Duodenal mucosa (tissue), 2 donors: Measurements from ENCODE around the gene LFNG.

ENCODE experiments used
- H3K27ac ChIP-seq: one replicate; pipeline ENCODE4 v1.7.0; 2013; ENCODE audit warnings: low read depth, low read length
- H3K27me3 ChIP-seq, 2 donors: one replicate each; pipeline ENCODE4 v1.7.0; 2013; ENCODE audit warnings: low read length in 2 of 2, control low read depth in 1 of 2; ENCODE audit not compliant: insufficient read depth in 2 of 2, control insufficient read depth in 1 of 2
- H3K36me3 ChIP-seq, 2 donors: one replicate each; pipeline ENCODE4 v1.7.0; 2013; ENCODE audit warnings: low read length in 2 of 2, control low read depth in 1 of 2; ENCODE audit not compliant: insufficient read depth in 2 of 2, control insufficient read depth in 1 of 2
- H3K4me1 ChIP-seq, 2 donors: one replicate each; pipeline ENCODE4 v1.7.0; 2013; ENCODE audit warnings: low read length in 2 of 2, control low read depth in 1 of 2; ENCODE audit not compliant: insufficient read depth in 2 of 2, control insufficient read depth in 1 of 2
- H3K4me3 ChIP-seq, 2 donors: one replicate each; pipeline ENCODE4 v1.7.0; 2013; ENCODE audit warnings: low read length in 2 of 2, low read depth in 1 of 2
- H3K9ac ChIP-seq, 2 donors: one replicate each; pipeline ENCODE4 v1.7.0; 2013; ENCODE audit warnings: low read length in 2 of 2, low read depth in 1 of 2
- H3K9me3 ChIP-seq, 2 donors: one replicate each; pipeline ENCODE4 v1.7.0; 2013; ENCODE audit warnings: low read length in 2 of 2, control low read depth in 1 of 2; ENCODE audit not compliant: control insufficient read depth in 1 of 2

Gene LFNG

DNA sequence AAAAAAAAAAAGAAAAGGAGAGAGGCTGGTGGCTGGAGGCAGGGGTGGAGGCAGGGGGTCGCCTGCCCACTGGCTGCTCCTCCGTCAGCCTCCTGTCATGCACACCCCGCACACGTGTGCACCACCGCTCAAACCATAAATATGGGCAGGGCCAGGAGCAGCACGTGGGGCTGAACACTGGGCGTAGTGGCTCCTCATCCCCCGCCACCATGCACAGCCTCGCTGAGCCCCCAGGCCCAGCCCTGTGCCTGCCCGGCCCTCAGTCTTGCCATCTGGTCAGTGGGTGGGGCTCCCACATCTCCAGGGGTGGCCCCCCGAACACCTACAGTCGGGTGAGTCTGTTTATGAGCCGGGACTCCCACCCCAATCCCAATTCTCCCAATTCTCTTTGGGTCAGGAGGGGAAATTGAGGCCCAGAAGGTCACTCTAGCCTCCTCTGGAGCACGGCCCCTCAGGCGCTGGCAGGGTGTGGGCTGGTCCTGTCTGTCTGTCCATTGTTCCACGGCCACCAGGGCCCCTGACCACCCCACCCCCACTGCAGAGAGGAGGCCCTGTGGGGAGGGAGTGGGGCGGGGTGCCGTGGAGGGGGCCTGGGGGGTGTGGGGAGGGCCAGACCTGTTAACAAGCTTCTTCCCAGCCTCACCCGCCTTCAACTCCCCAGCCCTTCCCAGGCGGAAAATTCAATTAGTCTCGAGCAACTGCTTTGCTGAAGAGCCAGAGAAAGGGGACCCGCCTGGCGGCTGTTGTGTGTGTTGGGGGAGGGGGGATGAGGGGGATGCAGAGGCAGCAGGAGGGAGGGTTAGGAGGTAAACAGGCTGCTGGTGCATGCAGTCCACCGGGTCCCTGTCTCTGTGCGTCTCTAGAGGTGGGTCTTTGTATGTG, 23.9 kb upstream of the LFNG start:
- no peak overlapping the region for H3K27ac ChIP-seq
- H3K27me3 ChIP-seq: peaks cover 0 to 3% of the 10 kb centered on the region in 2 donors
- H3K9ac ChIP-seq: no peak overlapping the region
- H3K9me3 ChIP-seq: no peaks in the 10 kb centered on the region
- H3K36me3 ChIP-seq: no peaks in the 10 kb centered on the region
- H3K4me3 ChIP-seq: no peak overlapping the region
- no peaks in the 10 kb centered on the region for H3K4me1 ChIP-seq

GRCh38 chr7:2496375-2496774, 23.2 kb upstream of the LFNG start:
- no peak overlapping the region for H3K9ac ChIP-seq
- no peaks in the 10 kb centered on the region for H3K36me3 ChIP-seq
- H3K27me3 ChIP-seq: peaks cover 0 to 3% of the 10 kb centered on the region in 2 donors
- no peaks in the 10 kb centered on the region for H3K9me3 ChIP-seq
- H3K4me1 ChIP-seq: no peaks in the 10 kb centered on the region
- no peak overlapping the region for H3K4me3 ChIP-seq
- H3K27ac ChIP-seq: no peak overlapping the region

GRCh38 chr7:2497065-2497464, 22.5 kb upstream of the LFNG start:
- H3K27ac ChIP-seq: no peak overlapping the region
- H3K36me3 ChIP-seq: no peaks in the 10 kb centered on the region
- H3K4me1 ChIP-seq: no peaks in the 10 kb centered on the region
- H3K4me3 ChIP-seq: no peak overlapping the region
- peaks cover 0 to 3% of the 10 kb centered on the region in 2 donors for H3K27me3 ChIP-seq
- no peak overlapping the region for H3K9ac ChIP-seq
- no peaks in the 10 kb centered on the region for H3K9me3 ChIP-seq

DNA sequence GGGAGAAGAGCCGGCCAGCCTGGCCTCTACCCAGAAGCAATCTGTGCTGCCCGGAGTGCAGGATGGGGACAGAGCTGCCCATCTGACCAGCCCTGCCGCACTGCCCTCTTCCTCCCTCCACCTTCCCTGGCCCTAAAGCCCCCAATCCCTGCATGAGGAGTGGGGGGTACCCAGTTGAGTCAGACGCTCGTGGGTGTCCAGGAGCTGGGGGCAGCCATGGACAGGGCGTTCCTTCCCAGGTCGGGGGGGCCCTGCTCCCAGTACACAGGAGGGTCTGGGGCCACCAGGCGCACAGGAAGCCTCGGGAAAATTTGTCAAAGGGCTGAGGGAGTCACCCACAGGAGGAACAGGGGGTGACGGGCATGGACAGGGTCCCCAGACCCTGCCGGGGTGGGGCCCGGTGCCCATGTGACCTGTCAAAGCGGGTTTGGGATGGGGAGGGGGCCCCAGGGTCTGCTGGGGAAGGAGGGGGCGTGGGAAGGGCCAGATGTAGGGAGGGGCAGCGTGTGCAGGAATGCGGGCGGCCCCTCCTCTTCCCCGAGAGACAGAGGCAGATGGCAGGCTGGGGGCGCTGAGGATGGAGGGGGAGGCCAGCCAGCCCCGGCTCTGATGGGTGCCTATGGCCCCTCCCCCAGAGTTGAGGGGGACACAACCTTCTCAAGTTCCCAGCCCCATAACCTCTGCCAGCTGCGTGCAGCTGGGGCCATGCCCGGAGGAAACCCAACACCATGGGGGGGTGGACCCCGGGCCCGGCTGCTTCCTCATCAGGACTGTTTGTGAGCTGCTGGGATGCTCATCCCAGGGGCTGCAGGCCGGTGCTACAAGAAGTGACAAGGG, 21.9 kb upstream of the LFNG start:
- Histone ChIP-seq H3K9me3 (no peaks in the 10 kb centered on the region), H3K9ac (no peak overlapping the region), H3K4me1 (no peaks in the 10 kb centered on the region), H3K27ac (no peak overlapping the region), H3K4me3 (no peak overlapping the region), H3K27me3 (peaks cover 0 to 3% of the 10 kb centered on the region in 2 donors), H3K36me3 (no peaks in the 10 kb centered on the region)

DNA sequence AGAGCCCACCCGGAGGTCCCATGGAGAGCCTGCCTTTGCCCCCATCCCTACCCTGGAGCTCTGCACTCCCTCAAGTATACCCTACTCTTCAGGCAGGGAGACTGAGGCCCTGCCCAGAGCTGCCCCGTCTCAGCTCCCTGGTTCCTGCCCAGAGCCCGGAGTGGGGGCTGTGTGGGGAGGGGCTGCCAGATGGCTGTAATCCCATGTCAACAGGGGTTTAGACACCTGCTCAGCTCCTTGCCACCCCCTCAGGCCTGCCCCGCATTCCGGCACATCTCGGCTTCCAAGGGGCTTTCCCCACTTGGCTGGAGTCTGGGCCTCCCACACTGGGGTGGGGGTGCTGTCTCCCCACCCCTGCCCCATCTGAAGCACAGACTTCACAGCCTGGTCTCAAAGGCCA, 20.9 kb upstream of the LFNG start:
- H3K4me1 ChIP-seq: no peaks in the 10 kb centered on the region
- no peak overlapping the region for H3K9ac ChIP-seq
- H3K27ac ChIP-seq: no peak overlapping the region
- H3K4me3 ChIP-seq: no peak overlapping the region
- no peaks in the 10 kb centered on the region for H3K36me3 ChIP-seq
- H3K9me3 ChIP-seq: no peaks in the 10 kb centered on the region
- H3K27me3 ChIP-seq: peaks cover 0 to 3% of the 10 kb centered on the region in 2 donors

DNA sequence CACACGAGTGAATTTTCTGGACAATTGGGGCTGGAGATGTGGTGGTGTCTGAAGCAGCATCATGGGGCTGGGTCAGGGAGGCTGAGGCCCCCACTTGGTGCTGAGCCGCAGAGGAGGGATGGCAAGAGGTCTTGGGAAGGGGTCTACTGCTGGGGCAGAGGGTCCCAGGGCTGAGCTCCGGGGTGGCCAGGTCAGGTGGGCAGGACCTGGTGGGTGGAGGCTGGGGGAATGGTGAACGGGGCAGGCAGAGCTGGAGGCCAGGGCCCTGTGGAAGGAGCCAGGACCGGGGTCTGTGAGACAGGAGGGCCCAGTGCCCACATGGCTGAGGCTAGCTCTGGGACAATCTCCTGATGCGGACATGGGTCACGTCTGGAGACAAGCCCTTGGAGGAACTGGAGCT, 20.4 kb upstream of the LFNG start:
- Histone ChIP-seq H3K4me3 (no peak overlapping the region), H3K4me1 (no peaks in the 10 kb centered on the region), H3K27me3 (peaks cover 0 to 3% of the 10 kb centered on the region in 2 donors)

GRCh38 chr7:2499719-2500430, 19.7 kb upstream of the LFNG start:
- no peaks in the 10 kb centered on the region for H3K36me3 ChIP-seq
- H3K9ac ChIP-seq: no peak overlapping the region
- H3K27ac ChIP-seq: no peak overlapping the region
- H3K27me3 ChIP-seq: peaks cover 0 to 3% of the 10 kb centered on the region in 2 donors
- no peaks in the 10 kb centered on the region for H3K9me3 ChIP-seq
- H3K4me1 ChIP-seq: no peaks in the 10 kb centered on the region
- no peak overlapping the region for H3K4me3 ChIP-seq

More for the DNA sequence above, 20.4 kb upstream of the LFNG start:
- no peaks in the 10 kb centered on the region for H3K9me3 ChIP-seq
- no peak overlapping the region for H3K9ac ChIP-seq
- no peaks in the 10 kb centered on the region for H3K36me3 ChIP-seq
- no peak overlapping the region for H3K27ac ChIP-seq

DNA sequence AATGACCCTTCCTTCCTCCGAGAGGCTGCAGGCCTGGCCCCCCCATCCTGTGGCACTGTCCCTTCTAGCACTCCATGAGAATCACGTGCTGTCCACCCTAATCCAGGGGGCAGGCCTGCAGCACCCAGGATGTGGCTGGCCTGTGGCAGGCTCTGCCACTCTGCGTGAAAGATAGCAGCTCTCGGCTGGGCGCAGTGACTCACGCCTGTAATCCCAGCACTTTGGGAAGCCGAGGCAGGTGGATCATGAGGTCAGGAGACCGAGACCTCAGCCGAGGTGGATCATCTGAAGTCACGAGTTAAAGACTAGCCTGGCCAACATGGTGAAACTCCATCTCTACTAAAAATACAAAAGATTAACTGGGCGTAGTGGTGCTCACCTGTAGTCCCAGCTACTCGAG, 18.9 kb upstream of the LFNG start:
- Histone ChIP-seq H3K27me3 (peaks cover 0 to 3% of the 10 kb centered on the region in 2 donors), H3K27ac (no peak overlapping the region)

DNA sequence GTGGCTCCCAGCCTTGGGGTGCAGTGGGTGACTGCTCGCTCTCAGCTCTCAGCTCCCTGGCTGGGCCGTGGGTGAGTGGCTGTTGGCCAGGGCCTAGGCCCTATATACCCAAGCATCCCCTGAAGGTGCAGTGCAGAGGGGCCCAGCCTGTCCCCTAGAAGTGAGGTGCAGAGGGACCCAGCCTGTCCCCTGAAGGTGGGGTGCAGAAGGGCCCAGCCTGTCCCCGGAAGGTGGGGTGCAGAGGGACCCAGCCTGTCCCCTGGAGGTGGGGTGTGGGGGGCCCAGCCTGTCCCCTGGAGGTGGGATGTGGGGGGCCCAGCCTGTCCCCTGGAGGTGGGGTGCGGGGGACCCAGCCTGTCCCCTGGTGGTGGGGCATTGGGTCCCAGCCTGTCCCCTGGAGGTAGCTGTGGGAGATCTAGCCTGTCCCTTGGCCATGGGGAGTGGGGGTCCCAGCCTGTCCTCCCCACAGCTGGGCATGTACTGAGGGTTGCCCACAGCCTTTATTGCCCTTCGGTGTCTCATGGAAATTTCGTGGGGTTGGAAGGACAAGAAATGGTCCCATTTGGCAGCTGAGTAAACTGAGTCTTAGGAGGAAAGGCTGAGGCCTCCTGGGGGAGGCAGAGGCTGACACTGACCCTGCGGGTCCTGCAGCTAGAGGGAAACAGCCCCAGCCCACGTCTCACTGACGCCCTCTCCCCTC, 17.5 kb upstream of the LFNG start:
- no peak overlapping the region for H3K4me3 ChIP-seq
- H3K4me1 ChIP-seq: no peaks in the 10 kb centered on the region
- H3K36me3 ChIP-seq: no peaks in the 10 kb centered on the region
- H3K27ac ChIP-seq: no peak overlapping the region
- H3K9me3 ChIP-seq: no peaks in the 10 kb centered on the region
- H3K9ac ChIP-seq: no peak overlapping the region
- H3K27me3 ChIP-seq: peaks cover 0 to 1% of the 10 kb centered on the region in 2 donors

More for the DNA sequence above, 18.9 kb upstream of the LFNG start:
- H3K9me3 ChIP-seq: no peaks in the 10 kb centered on the region
- H3K9ac ChIP-seq: no peak overlapping the region
- H3K4me1 ChIP-seq: no peaks in the 10 kb centered on the region
- no peak overlapping the region for H3K4me3 ChIP-seq
- H3K36me3 ChIP-seq: no peaks in the 10 kb centered on the region
